GM23248 (cell line): ENCODE data around the gene AP3B1.

Source experiments
- EZH2 ChIP-seq: fragments of 200-600 bp; sonication (generic); IDR thresholded peaks from 2 replicates; pipeline ENCODE4 v1.6.1; 2018; ENCODE audit warnings: antibody characterized with exemption, mild to moderate bottlenecking; ENCODE audit not compliant: insufficient read depth, poor library complexity, severe bottlenecking
- EZH2phosphoT487 ChIP-seq: fragments of 200-600 bp; sonication (generic); IDR thresholded peaks from 2 replicates; pipeline ENCODE4 v1.6.1; 2018; ENCODE audit warnings: antibody characterized with exemption, moderate library complexity, mild to moderate bottlenecking, low read depth; ENCODE audit not compliant: insufficient read depth

- TF ChIP-seq EZH2 (no peak), EZH2phosphoT487 (no peak)
Observed at GRCh38 chr5:77987331-77987730, 307.2 kb downstream of the AP3B1 start.
